ENCODE results near the gene BANF2.

- TF ChIP-seq POLR2AphosphoS5 (IDR thresholded peaks at IDR 0.05; ENCODE audit: borderline replicate concordance, low read depth, low read length) (no peak), FOXP2 (optimal IDR thresholded peaks at IDR 0.05; ENCODE audit: control extremely low read depth, extremely low read length, insufficient read depth) (no peak)
Observed at GRCh38 chr20:17697171-17697570, 2.6 kb upstream of the BANF2 start.
